GM21528 (cell line): ENCODE measurements around the gene RASSF7.

ENCODE experiments used
- ATAC-seq: cut with Tn5 transposase; IDR thresholded peaks from one replicate; pipeline ENCODE4 v1.9.1; 2021; ENCODE audit warnings: mild to moderate bottlenecking, moderate library complexity; ENCODE audit not compliant: unreplicated experiment, low FRiP score

Gene RASSF7

DNA sequence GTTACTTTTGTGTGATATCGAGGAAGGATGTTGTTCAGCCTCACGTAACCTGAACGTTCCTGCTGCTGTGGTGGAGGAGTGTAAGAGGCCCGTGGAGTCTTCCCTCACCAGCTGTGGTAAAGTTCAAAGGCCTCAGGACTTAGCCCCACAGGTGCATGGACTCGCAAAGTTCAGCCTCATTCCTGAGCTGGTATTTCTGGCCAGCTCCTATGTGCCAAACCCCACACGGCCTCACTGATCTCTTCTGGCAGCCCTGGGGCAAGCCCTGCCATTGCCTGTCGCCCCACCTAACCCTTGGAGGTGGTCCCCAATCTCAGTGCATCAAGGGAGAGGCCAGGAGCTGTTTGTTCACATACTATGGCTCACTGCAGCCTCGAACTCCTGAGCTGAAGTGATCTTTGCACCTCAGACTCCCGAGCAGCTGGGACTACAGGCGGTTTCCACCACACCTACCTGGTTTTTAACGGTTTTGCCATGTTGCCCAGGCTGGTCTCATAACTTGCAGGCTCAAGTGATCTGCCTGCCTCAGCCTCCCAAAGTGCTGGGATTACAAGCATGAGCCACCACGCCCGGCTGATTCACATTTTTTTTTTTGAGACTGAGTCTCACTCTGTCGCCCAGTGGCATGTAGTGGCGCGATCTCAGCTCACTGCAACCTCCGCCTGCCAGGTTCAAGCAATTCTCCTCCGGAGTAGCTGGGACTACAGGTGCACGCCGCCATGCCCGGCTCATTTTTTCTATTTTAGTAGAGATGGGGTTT lies 17.7 kb downstream of the RASSF7 start:
- no peak for ATAC-seq

DNA sequence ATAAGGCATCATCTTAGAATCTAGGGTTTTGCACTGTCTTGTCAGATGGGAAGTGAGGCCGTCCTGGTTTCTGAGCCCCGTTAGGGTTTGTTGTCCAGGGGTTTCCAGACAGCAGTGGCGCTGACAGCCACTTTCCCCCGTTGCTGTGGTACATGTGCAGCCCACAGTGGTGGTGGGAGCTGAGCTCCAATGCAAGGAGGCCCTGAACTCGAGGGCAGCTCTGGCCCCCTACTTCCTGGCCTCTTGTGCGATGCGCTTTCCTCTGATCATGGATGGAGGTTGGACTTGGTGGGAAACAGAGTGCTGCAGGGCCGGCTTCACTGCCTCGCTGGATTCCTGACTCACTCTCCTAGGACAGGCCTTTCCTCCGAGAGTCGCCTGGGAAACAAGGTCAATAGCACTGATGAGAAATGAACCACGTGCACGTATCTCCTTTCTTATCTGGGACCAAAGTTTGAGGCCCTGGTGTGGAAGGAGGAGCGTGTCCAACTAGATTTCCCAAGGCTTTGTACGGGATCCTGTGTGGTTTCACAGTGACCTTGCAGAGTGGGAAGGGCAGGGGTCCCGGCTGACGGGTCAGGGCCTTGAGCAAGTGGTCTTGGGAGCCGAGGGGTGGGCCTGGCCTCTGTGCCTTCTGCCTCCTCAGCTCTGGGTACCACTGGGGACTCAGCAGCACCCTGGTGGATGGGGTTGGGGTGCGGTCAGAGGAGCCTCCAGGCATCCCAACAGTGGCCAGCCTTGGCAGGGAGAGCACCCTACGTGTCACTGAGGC lies 19.2 kb downstream of the RASSF7 start:
- ATAC-seq, result no peak

DNA sequence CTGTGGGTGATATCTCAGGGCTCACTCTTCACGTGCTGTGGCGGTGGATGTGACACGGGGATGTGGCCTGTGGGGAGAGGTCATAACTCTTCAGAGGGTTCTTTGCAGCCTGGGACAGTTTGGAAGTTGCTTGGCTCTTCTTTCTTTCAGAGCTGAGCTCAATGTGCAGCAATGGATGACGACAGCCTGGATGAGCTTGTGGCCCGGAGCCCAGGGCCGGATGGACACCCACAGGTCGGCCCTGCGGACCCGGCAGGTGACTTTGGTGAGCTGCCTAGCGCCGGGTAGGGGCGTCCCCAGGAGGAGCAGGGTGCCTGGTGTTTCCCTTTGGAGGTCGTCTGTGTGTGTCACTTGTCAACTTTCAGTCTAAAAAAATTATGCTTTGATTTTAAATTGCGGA lies 20.6 kb downstream of the RASSF7 start:
- no peak for ATAC-seq

DNA sequence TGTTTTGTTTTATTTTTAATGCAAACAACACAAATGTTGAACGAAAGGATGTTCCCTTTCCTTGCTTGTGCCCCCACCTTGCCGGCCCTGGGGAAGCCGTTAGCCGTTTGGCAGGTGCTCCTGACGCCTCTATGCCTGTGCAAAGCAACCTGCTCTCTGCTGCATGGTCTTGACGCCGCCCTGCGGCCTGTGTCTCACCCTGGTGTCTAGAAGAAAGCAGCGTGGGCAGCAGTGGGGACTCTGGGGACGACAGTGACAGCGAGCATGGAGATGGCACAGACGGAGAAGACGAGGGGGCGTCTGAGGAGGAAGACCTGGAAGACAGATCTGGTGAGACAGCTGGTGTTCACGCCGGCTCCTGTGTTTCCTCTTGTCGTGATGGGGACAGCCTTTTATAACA lies 21.0 kb downstream of the RASSF7 start:
- no peak for ATAC-seq

DNA sequence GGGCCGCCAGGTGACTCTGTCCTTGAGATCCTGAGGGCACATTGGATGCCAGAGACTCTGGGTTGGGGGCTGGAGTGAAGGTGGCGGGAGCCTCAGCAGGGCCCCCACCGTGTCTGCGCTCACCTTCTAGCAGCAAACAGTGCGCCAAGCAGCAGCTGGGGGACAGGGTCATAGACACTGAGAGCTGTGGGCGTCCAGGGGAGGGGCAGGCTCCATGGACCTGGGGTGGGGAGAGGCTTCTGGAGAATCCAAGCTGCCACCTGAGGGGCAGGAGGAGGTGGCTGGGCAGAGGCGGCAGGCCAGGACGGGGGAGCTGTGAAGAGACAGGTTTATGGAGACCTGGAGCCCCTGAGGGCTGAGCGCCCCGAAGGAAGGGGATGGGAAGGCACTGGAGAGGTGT lies 23.5 kb downstream of the RASSF7 start:
- no peak for ATAC-seq

DNA sequence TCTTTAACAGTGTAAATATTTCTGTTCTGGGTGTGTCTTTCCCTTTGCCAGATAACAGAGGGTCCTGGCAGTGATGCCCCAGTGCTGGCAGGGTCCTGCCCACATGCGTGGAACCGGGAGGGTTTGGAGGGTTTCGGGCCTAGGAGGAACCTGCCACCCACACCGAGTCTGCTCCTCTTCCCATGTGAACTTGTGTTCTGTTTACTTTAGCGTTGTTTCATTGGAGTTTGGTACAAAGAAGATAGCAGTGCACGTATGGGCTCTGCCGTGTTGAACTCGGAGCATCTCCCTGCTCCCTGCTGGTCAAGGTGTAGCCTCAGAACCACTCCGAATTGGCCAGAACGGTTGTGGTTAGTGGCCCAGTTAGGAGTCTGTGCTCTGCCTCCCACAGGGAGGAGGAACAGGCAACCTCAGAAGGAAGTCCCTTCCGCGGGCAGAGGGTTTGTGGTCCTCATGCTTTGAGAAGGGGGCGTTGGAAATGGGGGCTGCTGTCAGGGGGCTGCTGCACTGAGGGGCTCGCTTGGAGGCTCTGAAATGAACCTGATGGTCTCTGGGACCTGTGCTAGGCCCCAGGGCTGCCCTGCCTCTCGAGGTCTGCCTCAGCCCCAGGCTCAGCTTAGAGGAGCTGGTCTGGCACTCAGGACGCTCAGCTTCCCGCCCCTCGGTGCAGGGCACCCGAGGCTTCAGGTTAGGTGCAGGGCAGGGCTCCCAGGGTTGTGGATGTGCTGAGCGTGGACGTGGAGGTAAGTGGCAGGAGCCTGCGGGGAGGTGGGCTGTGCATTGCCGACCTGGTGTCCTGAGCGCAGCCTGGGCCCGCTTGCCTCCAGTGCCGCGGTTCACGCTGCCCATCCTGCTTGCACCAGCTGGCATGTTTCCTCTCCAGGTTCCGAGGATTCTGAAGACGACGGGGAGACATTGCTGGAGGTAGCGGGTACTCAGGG lies 25.9 kb downstream of the RASSF7 start:
- ATAC-seq, result no peak

DNA sequence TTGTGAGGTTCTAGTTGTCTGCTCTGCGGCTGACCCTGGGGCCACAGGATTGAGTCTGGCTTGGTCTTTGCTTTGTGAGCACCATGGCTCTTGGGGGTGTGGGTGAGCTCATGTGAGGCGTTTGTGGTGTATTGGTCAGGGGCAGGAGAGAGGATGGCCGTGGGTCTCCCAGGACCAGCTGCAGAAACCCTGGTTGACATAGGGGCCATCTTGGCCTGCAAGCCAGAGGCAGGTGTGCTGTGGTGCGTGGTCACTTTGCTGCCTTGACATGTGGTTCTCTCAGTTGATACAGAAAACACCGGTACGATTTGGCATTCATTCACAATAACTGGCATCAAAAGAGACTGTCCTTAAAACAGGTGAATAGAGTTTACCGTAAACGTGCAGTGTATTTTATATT lies 26.8 kb downstream of the RASSF7 start:
- ATAC-seq, result no peak

DNA sequence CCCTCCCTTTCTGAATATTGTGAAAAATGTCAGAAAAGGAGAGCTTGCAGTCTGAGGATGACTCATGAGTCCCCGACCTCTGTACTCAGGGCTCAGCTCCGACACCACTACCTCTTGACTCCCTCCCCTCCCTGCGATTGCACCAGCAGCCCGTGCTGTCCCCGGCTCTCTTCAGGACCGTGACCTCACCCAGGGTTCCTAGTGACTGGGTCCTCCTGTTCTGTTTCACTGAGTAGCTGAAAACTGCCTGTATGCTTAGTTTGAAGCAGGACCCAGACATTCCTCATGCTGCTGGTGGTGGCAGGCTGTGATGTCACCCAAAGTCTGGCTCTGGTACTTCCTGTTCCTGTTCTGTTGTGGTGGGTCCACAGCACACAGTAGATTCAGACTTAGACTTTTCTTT lies 27.2 kb downstream of the RASSF7 start:
- no peak for ATAC-seq

DNA sequence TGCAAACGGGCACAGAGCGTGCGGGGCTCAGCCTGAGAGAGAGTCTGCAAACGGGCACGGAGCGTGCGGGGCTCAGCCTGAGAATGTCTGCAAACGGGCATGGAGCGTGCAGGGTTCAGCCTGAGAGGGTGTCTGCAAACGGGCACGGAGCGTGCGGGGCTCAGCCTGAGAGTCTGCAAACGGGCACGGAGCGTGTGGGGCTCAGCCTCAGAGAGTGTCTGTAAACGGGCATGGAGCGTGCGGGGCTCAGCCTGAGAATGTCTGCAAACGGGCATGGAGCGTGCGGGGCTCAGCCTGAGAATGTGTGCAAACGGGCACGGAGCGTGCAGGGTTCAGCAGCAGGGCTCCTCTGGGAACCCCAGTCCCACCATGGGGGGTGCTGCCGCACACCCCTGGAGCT lies 29.0 kb downstream of the RASSF7 start:
- no peak for ATAC-seq

DNA sequence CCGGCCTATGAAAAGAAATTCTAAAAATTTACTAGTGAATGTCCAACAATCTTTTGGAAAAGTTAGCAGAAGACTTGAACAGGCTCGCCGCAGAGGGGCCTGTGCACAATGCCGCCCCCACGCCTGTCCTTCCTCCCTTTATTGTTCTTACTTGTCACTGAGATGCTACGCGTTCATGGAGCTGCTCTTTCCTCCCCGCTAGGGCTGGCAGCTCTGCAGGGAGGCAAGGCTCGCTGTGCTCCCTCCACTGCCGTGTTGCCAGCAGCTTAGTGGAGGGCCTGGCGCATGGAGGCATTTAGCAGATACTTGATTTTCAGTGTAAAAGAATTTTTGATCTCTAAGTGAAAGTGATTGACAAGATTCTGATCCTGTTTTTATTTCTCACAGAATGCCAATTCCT lies 30.2 kb downstream of the RASSF7 start:
- ATAC-seq, result no peak

DNA sequence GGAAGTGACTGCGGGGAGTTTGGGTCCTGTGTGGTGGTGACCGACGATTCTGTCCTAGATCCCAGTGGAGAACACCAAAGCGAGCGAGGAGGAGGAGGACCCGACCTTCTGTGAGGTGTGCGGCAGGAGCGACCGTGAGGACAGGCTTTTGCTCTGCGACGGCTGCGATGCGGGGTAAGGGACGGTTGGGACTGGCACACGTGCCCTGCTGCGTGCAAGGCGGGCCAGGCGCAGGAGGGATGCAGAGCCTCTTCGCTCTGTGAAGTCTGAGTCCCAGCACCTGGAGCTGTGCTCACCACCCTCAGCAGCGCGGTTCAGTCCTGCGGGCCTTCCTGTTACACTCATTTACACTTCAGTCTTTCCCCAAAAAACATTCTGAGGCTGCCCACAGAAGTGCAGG lies 31.7 kb downstream of the RASSF7 start:
- no peak for ATAC-seq

DNA sequence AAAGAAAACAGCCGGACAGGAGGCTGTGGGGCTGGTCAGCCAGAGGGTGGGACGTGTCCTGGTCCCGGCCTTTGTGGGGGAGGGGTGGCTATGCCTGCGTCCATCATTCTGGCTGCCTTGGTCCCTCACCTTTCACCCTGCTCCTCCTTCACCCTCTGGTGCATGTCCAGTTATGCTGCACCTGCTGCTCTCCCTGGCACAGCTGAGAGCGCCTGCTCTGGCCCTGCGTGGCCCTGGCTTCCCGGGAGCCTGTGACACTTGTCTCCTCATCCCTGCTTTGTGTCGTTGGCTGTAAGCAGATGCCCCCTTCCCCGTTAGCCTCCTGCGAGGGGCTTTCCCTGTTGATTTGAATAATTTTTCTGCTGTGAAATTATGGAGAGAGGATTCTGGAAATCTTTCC lies 32.1 kb downstream of the RASSF7 start:
- no peak for ATAC-seq

DNA sequence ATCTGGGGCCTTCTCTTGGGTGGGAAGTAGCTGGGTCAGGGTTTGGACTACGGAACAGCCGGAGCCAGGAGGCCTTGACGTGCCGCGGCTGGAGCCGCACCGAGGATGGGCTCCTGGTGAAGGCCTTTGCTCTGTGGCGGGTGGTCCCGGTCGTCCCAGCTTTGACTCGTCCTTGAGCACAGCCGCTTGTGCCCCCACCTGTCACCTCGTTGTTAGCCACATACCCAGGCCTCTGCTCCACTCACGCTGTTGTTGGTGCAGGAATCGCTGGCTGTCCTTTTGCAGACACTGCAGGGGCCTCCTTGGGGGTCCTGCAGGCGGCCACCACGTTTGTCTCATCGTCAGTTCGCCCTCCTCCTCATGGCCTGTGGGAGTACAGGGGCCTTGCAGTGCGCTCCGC lies 32.6 kb downstream of the RASSF7 start:
- no peak for ATAC-seq

DNA sequence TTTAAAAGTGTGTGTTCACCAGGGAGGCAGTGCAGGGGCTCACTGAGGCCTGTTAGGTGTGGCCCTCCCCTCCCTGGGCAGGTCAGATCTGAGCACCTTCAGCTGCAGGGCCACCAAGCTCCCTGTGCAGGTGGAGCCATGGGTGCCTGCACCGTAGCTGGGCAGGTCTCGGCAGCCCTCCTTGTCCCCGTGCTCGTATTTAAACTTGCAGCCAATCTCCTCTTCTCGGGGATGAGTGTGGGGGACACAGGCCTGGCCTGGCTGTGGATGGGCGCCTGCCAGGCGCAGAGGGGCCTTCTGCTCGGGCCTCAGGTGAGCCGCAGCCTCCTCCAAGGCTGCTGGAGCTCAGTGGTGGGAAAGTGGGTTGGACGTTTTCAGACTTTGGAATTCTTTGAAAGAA lies 34.6 kb downstream of the RASSF7 start:
- ATAC-seq, result no peak

DNA sequence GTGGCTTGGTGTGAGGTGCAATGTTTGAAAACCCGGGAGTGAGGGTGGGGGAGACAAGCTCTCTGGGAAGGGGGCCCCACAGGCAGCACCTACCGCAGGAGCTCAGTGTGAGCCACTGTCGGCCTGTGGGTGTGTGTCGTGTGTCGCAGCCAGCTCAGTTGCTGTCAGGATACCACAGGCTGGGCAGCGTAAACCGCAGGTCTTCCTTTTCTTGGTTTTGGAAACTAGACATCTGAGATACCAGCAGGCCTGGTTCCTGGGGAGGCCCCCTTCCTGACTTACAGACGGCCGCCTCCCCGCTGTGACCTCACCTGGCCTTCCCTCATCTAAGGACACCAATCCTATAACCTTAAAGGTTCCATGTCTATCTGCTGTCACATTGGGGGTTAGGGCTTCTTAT lies 35.6 kb downstream of the RASSF7 start:
- no peak for ATAC-seq

DNA sequence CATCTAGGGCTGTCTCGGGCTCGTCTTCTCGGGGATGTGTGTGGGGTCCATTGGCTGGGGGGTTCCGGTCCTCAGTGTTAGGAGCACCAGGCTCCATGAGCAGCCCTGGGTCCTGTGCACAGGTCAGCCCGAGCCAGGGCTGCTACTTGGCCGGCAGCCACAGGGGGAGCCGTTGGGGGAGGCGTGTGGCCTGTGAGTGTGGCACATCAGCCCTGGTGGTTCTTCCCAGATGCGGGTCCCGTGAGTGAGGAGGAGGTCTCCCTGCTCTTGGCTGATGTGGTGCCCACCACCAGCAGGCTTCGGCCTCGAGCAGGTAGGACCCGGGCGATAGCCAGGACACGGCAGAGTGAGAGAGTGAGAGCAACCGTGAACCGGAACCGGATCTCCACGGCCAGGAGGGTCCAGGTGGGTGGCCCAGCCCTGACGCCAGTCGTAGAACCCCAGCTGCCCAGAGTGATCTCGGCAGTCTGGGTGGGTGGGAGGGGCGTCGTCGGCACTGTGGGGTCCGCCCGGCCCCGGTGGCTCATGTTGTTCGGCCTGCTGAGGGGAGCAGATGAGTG lies 36.5 kb downstream of the RASSF7 start:
- ATAC-seq, result no peak

DNA sequence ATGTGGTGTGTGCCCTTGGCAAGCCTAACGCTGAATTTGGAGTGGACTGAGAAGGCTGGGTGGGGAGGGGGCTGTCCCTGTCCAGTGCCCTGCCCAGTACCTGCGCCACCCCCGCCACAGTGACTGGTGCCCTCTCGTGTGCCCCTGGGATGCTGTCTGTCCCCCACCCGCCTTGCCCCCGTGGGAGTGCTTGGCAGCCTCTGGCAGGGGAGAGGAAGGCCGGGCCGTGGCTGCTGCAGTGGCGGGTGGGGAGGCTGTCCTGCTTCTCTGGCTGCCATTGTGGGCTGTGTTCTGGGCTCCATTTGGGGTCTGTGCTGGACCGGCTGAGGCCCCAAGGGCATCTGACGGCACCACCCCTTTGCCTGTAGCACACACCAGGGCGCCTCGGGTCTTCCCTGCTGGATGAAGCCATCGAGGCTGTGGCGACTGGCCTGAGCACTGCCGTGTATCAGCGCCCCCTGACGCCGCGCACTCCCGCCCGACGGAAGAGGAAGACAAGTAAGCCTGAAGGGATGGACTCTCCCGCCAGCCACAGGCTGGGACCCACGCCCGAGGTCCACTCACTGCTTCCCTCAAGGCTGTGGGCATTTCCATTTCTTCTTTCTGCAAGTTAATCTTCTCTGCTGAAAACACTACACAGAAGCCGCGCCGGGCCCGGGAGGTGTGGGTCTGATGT lies 37.4 kb downstream of the RASSF7 start:
- no peak for ATAC-seq

DNA sequence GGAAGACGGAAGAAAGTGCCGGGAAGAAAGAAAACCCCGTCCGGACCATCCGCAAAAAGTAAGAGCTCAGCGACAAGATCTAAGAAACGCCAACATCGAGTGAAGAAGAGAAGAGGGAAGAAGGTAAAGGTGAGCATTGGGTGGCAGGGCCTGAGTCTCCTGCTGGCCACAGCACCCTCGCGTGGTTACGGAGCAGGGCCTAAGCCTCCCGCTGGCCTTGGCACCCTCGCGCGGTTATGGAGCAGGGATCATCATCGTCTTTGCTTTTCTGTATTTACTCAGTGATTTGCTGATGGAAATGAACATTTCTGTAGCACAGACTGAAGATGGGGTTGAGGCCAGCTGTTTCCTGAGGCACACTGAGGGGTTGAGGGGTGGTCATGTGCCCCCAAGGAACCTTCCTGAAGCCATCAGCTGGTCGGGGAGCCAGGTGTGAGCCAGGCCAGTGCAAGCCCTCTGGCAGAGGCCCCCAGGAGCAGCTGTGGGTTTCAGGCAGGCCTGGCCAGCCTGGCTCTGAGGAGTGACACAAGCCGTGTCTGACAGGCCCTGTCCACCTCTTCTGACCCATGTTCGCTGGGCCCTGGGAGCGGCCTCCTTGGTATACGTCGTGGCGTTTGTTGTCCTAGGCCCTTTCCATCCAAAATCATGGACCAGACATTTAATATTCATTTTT lies 40.9 kb downstream of the RASSF7 start:
- no peak for ATAC-seq

DNA sequence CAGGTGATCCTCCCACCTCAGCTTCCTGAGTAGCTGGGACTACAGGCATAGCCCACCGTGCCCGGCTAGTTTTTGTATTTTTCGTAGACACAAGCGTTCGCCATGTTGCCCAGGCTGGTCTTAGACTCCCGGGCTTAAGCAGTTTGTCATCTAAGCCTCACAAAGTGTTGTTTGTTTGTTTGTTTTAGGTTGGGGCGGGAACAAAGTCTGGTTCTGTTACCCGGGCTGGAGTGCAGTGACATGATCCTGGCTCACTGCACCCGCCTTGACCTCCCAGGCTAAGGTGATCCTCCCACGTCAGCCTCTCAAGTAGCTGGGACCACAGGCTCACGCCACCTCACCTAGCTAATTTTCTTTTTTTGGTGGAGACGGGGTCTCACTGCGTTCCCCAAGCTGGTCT lies 42.4 kb downstream of the RASSF7 start:
- no peak for ATAC-seq
